Uterus (tissue), 4 donors: ENCODE results near the gene COL5A1. TPM values are rescaled to one million over a fixed set of nuclear protein-coding genes. Genes with fewer than 3 reads are reported as not detected.

ENCODE experiments used
- DNase-seq, 2 donors: peaks; one replicate each; pipeline ENCODE4 v3.0.0-alpha.2; 2019 to 2020
- H3K27ac ChIP-seq, 2 donors: fragments of 200-600 bp; sonication (generic); 1 replicate in 1 of 2; 2 replicates in 1 of 2; pipeline ENCODE4 v1.5.1; 2016 to 2018
- H3K27me3 ChIP-seq, 2 donors: fragments of 200-600 bp; sonication (generic); one replicate each; pipeline ENCODE4 v1.5.1; 2018 to 2019; ENCODE audit warnings: control low read depth in 1 of 2
- H3K36me3 ChIP-seq, 2 donors: fragments of 200-600 bp; sonication (generic); one replicate each; pipeline ENCODE4 v1.5.1; 2019; ENCODE audit warnings: control low read depth in 1 of 2
- H3K4me1 ChIP-seq, 2 donors: fragments of 200-600 bp; sonication (generic); one replicate each; pipeline ENCODE4 v1.5.1; 2018 to 2019; ENCODE audit warnings: control low read depth in 1 of 2
- H3K4me3 ChIP-seq, 2 donors: fragments of 200-600 bp; sonication (generic); 1 replicate in 1 of 2; 2 replicates in 1 of 2; pipeline ENCODE4 v1.5.1; 2018 to 2019; ENCODE audit warnings: mild to moderate bottlenecking in 1 of 2
- H3K9me3 ChIP-seq, 2 donors: fragments of 200-600 bp; sonication (generic); one replicate each; pipeline ENCODE4 v1.5.1; 2019; ENCODE audit warnings: control low read depth in 1 of 2
- CTCF ChIP-seq, 4 experiments: fragments of 200-600 bp in 2 of 4; fragments of 450-650 bp in 2 of 4; sonication (generic) in 2 of 4; IDR thresholded peaks; one replicate each; pipeline ENCODE4 v1.5.1; 2016 to 2019; ENCODE audit warnings: antibody characterized with exemption in 4 of 4, mild to moderate bottlenecking in 2 of 4, moderate library complexity in 1 of 4
- POLR2A ChIP-seq, 2 donors: fragments of 450-650 bp; IDR thresholded peaks; one replicate each; pipeline ENCODE4 v1.6.1; 2016; ENCODE audit warnings: antibody characterized with exemption in 2 of 2, mild to moderate bottlenecking in 1 of 2, moderate library complexity in 1 of 2
- intact Hi-C: fragments of 100-400 bp; cut with DNase I; formaldehyde crosslinking; loops from one replicate; pipeline ENCODE4 v1.15.1; 2023; ENCODE audit warnings: low total_unique reads
- total RNA-seq, 4 donors: library from RNA; depleted of rRNA in 3 of 4; stranded (reverse); fragments of >200 nt in 3 of 4; gene quantifications; one replicate each; pipeline versions ENCODE4 v1.1.0 to v1.2.4, GENCODE V29; 2014 to 2023
- donor health status: DM: yes; HTN: yes; CAD: no.

The COL5A1 gene
- total RNA-seq, 4 donors from 2014 or later, result 21.2 to 604 (median 129) TPM

DNA sequence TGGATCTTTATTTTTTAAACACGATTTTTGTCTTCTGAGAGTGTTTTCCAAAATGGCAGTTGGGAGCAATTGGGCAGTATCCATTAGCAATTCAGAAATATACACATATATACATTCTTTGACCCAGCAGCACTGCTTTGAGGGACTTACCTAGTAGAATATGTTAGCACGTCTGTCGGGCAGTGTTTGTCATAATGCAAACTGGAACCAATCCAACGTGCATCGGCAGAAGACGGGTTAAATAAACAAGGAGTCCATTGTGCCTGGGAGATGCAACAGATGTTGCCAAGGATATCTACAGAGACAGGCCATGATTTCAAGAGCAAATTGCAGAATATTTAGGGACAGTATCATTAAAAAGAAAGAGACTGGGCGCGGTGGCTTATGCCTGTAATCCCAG is 107.0 kb downstream of the COL5A1 start:
- Histone ChIP-seq H3K27ac (no peak overlapping the region), H3K4me1 (no peaks in the 10 kb centered on the region), H3K27me3 (no peaks in the 10 kb centered on the region), H3K4me3 (no peak overlapping the region), H3K9me3 (no peaks in the 10 kb centered on the region), H3K36me3 (no peaks in the 10 kb centered on the region)
- intact Hi-C loops, result no loop called here
- no peak for TF ChIP-seq CTCF (IDR thresholded peaks at IDR 0.05)
- no peak for DNase-seq

- no peak overlapping the region for H3K27ac ChIP-seq
- H3K36me3 ChIP-seq, result no peaks in the 10 kb centered on the region
- no peak for TF ChIP-seq CTCF (IDR thresholded peaks at IDR 0.05)
- TF ChIP-seq POLR2A (IDR thresholded peaks at IDR 0.05), result no peak
- no peaks in the 10 kb centered on the region for H3K27me3 ChIP-seq
- DNase-seq, result no peak
- intact Hi-C loops, result no loop called here
- no peaks in the 10 kb centered on the region for H3K4me1 ChIP-seq
- no peaks in the 10 kb centered on the region for H3K9me3 ChIP-seq
- no peak overlapping the region for H3K4me3 ChIP-seq
Observed at GRCh38 chr9:134750450-134751155, 109.0 kb downstream of the COL5A1 start.

- Histone ChIP-seq H3K27ac (no peak overlapping the region), H3K9me3 (no peaks in the 10 kb centered on the region), H3K27me3 (no peaks in the 10 kb centered on the region), H3K4me1 (no peaks in the 10 kb centered on the region), H3K36me3 (no peaks in the 10 kb centered on the region), H3K4me3 (no peak overlapping the region)
- no peak for DNase-seq
- TF ChIP-seq POLR2A (IDR thresholded peaks at IDR 0.05), result no peak
- TF ChIP-seq CTCF (IDR thresholded peaks at IDR 0.05), result no peak
- intact Hi-C loops, result no loop called here
Observed at GRCh38 chr9:134751622-134752021, 110.0 kb downstream of the COL5A1 start.

GRCh38 chr9:134752471-134753168 is 111.0 kb downstream of the COL5A1 start:
- intact Hi-C loops, result no loop called here
- Histone ChIP-seq H3K9me3 (no peaks in the 10 kb centered on the region), H3K36me3 (no peaks in the 10 kb centered on the region), H3K4me3 (no peak overlapping the region), H3K27me3 (no peaks in the 10 kb centered on the region), H3K4me1 (no peaks in the 10 kb centered on the region), H3K27ac (no peak overlapping the region)
- no peak for DNase-seq
- TF ChIP-seq CTCF (IDR thresholded peaks at IDR 0.05) (no peak), POLR2A (IDR thresholded peaks at IDR 0.05) (no peak)

DNA sequence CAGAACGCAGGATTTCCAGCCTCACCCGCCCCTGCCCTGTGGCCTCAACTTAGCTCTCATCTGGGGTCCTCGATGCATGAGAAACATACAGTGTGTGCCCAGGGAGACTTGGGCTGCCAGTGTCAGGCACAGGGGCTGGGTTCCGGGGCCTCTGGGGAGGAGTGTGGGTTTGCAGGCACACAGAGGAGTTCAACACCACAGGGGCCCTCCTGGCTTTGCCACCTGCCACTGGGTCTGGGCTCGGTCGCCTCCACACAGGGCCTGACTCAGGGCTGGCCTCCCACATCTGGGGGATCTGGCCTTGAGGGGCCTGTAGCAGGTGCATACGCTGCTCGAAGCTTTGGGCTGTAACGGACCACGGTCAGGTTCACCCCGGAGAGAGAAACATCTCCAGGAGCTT is 111.6 kb downstream of the COL5A1 start:
- no peak for DNase-seq
- intact Hi-C loops, result no loop called here
- H3K9me3 ChIP-seq, result no peaks in the 10 kb centered on the region
- no peak overlapping the region for H3K4me3 ChIP-seq
- no peaks in the 10 kb centered on the region for H3K36me3 ChIP-seq
- TF ChIP-seq POLR2A (IDR thresholded peaks at IDR 0.05), result no peak
- no peak for TF ChIP-seq CTCF (IDR thresholded peaks at IDR 0.05)
- H3K27ac ChIP-seq, result no peak overlapping the region
- no peaks in the 10 kb centered on the region for H3K27me3 ChIP-seq
- no peaks in the 10 kb centered on the region for H3K4me1 ChIP-seq
